NCI-H2171 (cell line): Measurements from ENCODE around the gene KCNQ2.
"Not testable (repeated sequence)": the region's sequence is repeated elsewhere in the genome, so short reads cannot be mapped to it uniquely, and the experiment has no call there.

ENCODE experiments used
- DNase-seq: peaks from one replicate; lab custom pipeline; 2025; lab: John Stamatoyannopoulos, UW

The KCNQ2 gene

GRCh38 chr20:63490416-63490815 is 18.0 kb upstream of the KCNQ2 start:
- no peak for DNase-seq

GRCh38 chr20:63488315-63489251 is 16.1 kb upstream of the KCNQ2 start:
- no peak for DNase-seq

GRCh38 chr20:63487781-63488241 is 15.4 kb upstream of the KCNQ2 start:
- no peak for DNase-seq

- no peak for DNase-seq
Measured at GRCh38 chr20:63487116-63487764, 14.8 kb upstream of the KCNQ2 start.

- no peak for DNase-seq
Measured at GRCh38 chr20:63486300-63486855, 13.9 kb upstream of the KCNQ2 start.

GRCh38 chr20:63484651-63485403 is 12.4 kb upstream of the KCNQ2 start:
- DNase-seq = no peak

- no peak for DNase-seq
Measured at GRCh38 chr20:63484236-63484635, 11.8 kb upstream of the KCNQ2 start.

GRCh38 chr20:63483834-63484233 is 11.4 kb upstream of the KCNQ2 start:
- DNase-seq = no peak

- no peak for DNase-seq
Measured at GRCh38 chr20:63482021-63482587, 9.6 kb upstream of the KCNQ2 start.

- DNase-seq = no peak
Measured at GRCh38 chr20:63481503-63481902, 9.0 kb upstream of the KCNQ2 start.

- not testable (repeated sequence) for DNase-seq
Measured at GRCh38 chr20:63479695-63480419, 7.4 kb upstream of the KCNQ2 start.

- DNase-seq = no peak
Measured at GRCh38 chr20:63478346-63479302, 6.2 kb upstream of the KCNQ2 start.

- no peak for DNase-seq
Measured at GRCh38 chr20:63477944-63478343, 5.5 kb upstream of the KCNQ2 start.

GRCh38 chr20:63477061-63477616 is 4.7 kb upstream of the KCNQ2 start:
- no peak for DNase-seq

GRCh38 chr20:63475209-63475608 is 2.8 kb upstream of the KCNQ2 start:
- DNase-seq = no peak

GRCh38 chr20:63473555-63474449 is 1.3 kb upstream of the KCNQ2 start:
- DNase-seq = no peak

- DNase-seq = no peak
Measured at GRCh38 chr20:63472862-63473390, 471 bp upstream of the KCNQ2 start.

- DNase-seq = no peak
Measured at GRCh38 chr20:63471717-63471980, 806 bp downstream of the KCNQ2 start.
